ENCODE data around the gene SHANK1. TPM values are rescaled to one million over a fixed set of nuclear protein-coding genes. Genes with fewer than 3 reads are reported as not detected.
"Not testable (repeated sequence)": the region's sequence is repeated elsewhere in the genome, so short reads cannot be mapped to it uniquely, and the experiment has no call there.

SHANK1 gene
- total and polyA plus RNA-seq, 2 donors from 2014 or later, result 0.24 to 0.35 TPM

DNA sequence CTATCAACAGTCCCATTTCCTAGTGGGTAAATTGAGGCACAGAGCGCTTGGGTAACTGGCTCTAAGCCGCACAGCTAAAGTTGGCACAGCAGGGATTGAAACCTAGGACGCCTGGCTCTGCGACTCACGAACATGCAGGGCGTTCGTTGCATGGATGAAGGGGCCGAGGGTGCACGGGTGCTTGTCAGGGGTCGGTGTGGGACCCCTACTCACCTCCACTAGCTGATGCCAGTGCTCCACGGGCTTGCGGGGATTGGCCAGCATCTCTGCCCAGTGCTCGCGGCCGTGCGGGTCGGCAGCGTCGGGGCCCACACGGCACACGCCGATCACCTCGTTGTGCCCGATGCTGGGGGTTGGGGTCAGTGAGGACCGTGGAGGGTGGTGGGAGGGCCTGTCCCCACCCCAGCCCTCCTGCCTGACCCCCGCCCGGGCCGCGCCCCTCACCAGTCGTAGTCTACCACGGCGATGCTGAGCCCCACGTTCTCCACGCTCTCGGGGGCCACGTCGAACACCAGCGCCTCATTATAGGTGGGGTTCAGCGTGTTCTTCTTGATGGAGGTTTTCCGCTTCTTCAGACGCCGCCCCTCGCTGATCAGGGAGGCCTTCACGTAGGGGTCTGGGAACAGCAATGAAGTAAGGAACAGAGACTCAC is 94.5 kb downstream of the SHANK1 start:
- TF ChIP-seq, protein P1, sequence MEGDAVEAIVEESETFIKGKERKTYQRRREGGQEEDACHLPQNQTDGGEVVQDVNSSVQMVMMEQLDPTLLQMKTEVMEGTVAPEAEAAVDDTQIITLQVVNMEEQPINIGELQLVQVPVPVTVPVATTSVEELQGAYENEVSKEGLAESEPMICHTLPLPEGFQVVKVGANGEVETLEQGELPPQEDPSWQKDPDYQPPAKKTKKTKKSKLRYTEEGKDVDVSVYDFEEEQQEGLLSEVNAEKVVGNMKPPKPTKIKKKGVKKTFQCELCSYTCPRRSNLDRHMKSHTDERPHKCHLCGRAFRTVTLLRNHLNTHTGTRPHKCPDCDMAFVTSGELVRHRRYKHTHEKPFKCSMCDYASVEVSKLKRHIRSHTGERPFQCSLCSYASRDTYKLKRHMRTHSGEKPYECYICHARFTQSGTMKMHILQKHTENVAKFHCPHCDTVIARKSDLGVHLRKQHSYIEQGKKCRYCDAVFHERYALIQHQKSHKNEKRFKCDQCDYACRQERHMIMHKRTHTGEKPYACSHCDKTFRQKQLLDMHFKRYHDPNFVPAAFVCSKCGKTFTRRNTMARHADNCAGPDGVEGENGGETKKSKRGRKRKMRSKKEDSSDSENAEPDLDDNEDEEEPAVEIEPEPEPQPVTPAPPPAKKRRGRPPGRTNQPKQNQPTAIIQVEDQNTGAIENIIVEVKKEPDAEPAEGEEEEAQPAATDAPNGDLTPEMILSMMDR (IDR thresholded peaks at IDR 0.05; ENCODE audit: borderline replicate concordance, extremely low read depth, insufficient read depth), result no peak
- H3K27me3 ChIP-seq (ENCODE audit: control insufficient read depth, insufficient read depth, low read length), result no peaks in the 10 kb centered on the region
- FAIRE-seq (no peak), DNase-seq (no peak)
- intact Hi-C loops (cut with DNase I), result no loop called here
- H3K9ac ChIP-seq (ENCODE audit: low read length in 3 of 3), result no peak overlapping the region
- H3K27ac ChIP-seq (ENCODE audit: low read depth in 2 of 2, low read length in 2 of 2), result no peak overlapping the region
- H3K9me3 ChIP-seq (ENCODE audit: control insufficient read depth in 2 of 3, insufficient read depth in 1 of 3, low read length in 3 of 3), result no peaks in the 10 kb centered on the region
- no peak overlapping the region for H3K4me3 ChIP-seq (ENCODE audit: low read length in 3 of 3)
- no peaks in the 10 kb centered on the region for H3K4me1 ChIP-seq (ENCODE audit: control insufficient read depth in 2 of 3, insufficient read depth in 2 of 3, low read depth in 1 of 3, low read length in 3 of 3)
- H3K36me3 ChIP-seq (ENCODE audit: control insufficient read depth in 2 of 3, insufficient read depth in 3 of 3, low read length in 3 of 3), result no peaks in the 10 kb centered on the region

DNA sequence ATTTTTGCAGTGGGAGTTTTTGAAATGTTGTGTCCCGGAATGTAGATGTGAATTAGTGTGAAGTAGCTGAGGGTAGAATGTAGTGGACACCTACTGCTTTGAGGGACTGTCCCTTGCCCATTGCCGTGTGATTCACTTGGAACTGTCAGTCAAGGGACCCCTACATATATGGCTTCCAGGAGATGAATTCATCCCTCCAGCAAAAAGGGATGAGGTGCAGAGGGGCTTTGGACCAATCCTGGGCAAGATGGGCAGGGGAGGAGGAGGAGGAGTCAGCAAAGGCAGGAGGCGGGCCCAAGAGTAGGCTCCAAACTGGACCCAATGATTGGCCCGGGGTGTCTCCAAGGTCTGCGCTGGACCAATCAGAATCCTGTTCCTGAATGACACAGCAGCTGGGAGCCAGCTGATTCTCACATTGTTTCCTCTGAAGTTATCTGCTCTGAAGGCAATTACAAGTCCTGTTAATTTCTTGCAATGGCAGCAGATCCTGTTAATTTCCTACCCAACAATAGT is 99.2 kb downstream of the SHANK1 start:
- H3K27me3 ChIP-seq (ENCODE audit: control insufficient read depth, insufficient read depth, low read length); FAIRE-seq; H3K4me3 ChIP-seq (ENCODE audit: low read length in 3 of 3); intact Hi-C loops (cut with DNase I); H3K9ac ChIP-seq (ENCODE audit: low read length in 3 of 3); H3K9me3 ChIP-seq (ENCODE audit: control insufficient read depth in 2 of 3, insufficient read depth in 1 of 3, low read length in 3 of 3); H3K27ac ChIP-seq (ENCODE audit: low read depth in 2 of 2, low read length in 2 of 2); H3K4me1 ChIP-seq (ENCODE audit: control insufficient read depth in 2 of 3, insufficient read depth in 2 of 3, low read depth in 1 of 3, low read length in 3 of 3); H3K36me3 ChIP-seq (ENCODE audit: control insufficient read depth in 2 of 3, insufficient read depth in 3 of 3, low read length in 3 of 3); DNase-seq: not testable (repeated sequence)

DNA sequence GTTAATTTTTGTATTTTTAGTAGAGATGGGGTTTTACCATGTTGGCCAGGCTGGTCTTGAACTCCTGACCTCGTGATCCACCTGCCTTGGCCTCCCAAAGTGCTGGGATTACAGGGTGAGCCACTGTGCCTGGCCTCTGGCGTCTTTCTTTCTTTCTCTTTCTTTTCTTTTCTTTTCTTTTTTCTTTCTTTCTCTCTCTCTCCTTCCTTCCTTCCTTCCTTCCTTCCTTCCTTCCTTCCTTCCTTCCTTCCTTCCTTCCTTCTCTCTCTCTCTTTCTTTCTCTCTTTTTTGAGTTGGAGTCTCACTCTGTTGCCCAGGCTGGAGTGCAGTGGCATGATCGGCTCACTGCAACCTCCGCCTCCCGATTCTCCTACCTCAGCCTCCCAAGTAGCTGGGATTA is 100.4 kb downstream of the SHANK1 start:
- H3K4me1 ChIP-seq (ENCODE audit: control insufficient read depth in 2 of 3, insufficient read depth in 2 of 3, low read depth in 1 of 3, low read length in 3 of 3); H3K9me3 ChIP-seq (ENCODE audit: control insufficient read depth in 2 of 3, insufficient read depth in 1 of 3, low read length in 3 of 3); H3K27me3 ChIP-seq (ENCODE audit: control insufficient read depth, insufficient read depth, low read length); intact Hi-C loops (cut with DNase I); H3K4me3 ChIP-seq (ENCODE audit: low read length in 3 of 3); FAIRE-seq; H3K27ac ChIP-seq (ENCODE audit: low read depth in 2 of 2, low read length in 2 of 2); DNase-seq; H3K9ac ChIP-seq (ENCODE audit: low read length in 3 of 3); H3K36me3 ChIP-seq (ENCODE audit: control insufficient read depth in 2 of 3, insufficient read depth in 3 of 3, low read length in 3 of 3): not testable (repeated sequence)

DNA sequence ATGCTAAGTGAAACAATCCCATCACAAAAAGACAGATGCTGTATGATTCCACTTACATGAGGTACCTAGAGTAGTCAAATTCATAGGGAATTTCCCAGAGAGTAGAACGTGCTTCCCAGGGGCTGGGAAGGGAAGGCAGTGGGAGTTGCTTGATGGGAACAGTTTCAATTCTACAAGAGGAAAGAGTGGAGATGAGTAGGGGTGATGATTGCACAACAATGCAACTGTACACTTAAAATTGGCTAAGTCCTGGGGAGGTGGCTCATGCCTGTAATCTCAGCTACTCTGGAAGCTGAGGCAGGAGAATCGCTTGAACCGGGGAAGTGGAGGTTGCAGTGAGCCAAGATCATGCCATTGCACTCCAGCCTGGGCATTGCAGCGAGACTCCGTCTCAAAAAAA is 101.2 kb downstream of the SHANK1 start:
- H3K4me1 ChIP-seq (ENCODE audit: control insufficient read depth in 2 of 3, insufficient read depth in 2 of 3, low read depth in 1 of 3, low read length in 3 of 3); H3K9ac ChIP-seq (ENCODE audit: low read length in 3 of 3); H3K36me3 ChIP-seq (ENCODE audit: control insufficient read depth in 2 of 3, insufficient read depth in 3 of 3, low read length in 3 of 3); FAIRE-seq; H3K4me3 ChIP-seq (ENCODE audit: low read length in 3 of 3); H3K9me3 ChIP-seq (ENCODE audit: control insufficient read depth in 2 of 3, insufficient read depth in 1 of 3, low read length in 3 of 3); H3K27me3 ChIP-seq (ENCODE audit: control insufficient read depth, insufficient read depth, low read length); intact Hi-C loops (cut with DNase I); DNase-seq; H3K27ac ChIP-seq (ENCODE audit: low read depth in 2 of 2, low read length in 2 of 2): not testable (repeated sequence)

DNA sequence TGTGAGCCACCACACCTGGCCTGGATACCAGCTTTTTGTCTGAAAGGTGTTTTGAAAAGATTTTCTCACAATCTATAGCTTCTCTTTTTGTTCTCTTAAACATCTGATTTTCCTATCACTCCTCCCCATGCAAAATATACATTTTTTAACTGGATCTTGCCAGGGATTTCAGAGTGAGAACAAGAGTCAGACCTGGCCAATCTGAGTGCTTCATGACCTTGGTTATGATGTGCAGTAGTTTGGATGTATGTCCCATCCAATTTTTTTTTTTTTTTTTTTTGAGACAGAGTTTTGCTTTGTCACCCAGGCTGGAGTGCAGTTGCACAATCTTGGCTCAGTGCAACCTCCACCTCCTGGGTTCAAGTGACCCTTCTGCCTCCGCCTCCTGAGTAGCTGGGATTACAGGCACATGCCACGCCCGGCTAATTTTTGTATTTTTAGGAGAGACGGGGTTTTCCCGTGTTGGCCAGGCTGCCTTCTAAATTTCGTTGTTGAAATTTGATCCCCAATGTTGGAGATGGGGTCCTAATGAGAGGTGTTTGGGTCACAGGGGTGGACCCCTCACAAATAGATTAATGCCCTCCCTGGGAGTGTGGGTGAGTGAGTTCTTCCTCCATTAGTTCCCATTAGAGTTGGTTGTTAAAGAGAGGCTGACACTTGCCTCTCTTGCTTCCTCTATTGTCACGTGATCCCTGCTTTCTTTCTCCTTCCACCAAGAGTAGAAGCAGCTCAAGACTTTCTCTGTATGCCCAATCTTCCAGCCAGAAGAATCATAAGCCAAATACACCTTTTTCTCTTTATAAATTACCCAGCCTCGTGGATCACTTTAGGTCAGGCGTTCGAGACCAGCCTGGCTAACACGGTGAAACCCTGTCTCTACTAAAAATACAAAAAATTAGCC is 106.8 kb downstream of the SHANK1 start:
- H3K9me3 ChIP-seq (ENCODE audit: control insufficient read depth in 2 of 3, insufficient read depth in 1 of 3, low read length in 3 of 3); H3K27me3 ChIP-seq (ENCODE audit: control insufficient read depth, insufficient read depth, low read length); H3K4me3 ChIP-seq (ENCODE audit: low read length in 3 of 3); H3K36me3 ChIP-seq (ENCODE audit: control insufficient read depth in 2 of 3, insufficient read depth in 3 of 3, low read length in 3 of 3); H3K9ac ChIP-seq (ENCODE audit: low read length in 3 of 3); intact Hi-C loops (cut with DNase I); H3K4me1 ChIP-seq (ENCODE audit: control insufficient read depth in 2 of 3, insufficient read depth in 2 of 3, low read depth in 1 of 3, low read length in 3 of 3); H3K27ac ChIP-seq (ENCODE audit: low read depth in 2 of 2, low read length in 2 of 2); FAIRE-seq; DNase-seq: not testable (repeated sequence)

Other genes with a start within 250 kb of the SHANK1 start
- 184 TPM for gene EMC10, start 243.3 kb downstream of the SHANK1 start, total RNA-seq
- 199 TPM for gene EMC10, start 243.3 kb downstream of the SHANK1 start, polyA plus RNA-seq (ENCODE audit: insufficient read depth, low read depth, low replicate concordance)
- 2.0 TPM for gene GARIN5A, start 243.0 kb downstream of the SHANK1 start, total RNA-seq
- 9.0 TPM for gene GARIN5A, start 243.0 kb downstream of the SHANK1 start, polyA plus RNA-seq (ENCODE audit: insufficient read depth, low read depth, low replicate concordance)
- 31.7 TPM for gene JOSD2, start 208.6 kb downstream of the SHANK1 start, total RNA-seq
- 73.7 TPM for gene JOSD2, start 208.6 kb downstream of the SHANK1 start, polyA plus RNA-seq (ENCODE audit: insufficient read depth, low read depth, low replicate concordance)
- gene ASPDH, start 205.9 kb downstream of the SHANK1 start, total RNA-seq, result not detected
- 115 TPM for gene ASPDH, start 205.9 kb downstream of the SHANK1 start, polyA plus RNA-seq (ENCODE audit: insufficient read depth, low read depth, low replicate concordance)
- gene LRRC4B, start 151.4 kb downstream of the SHANK1 start, total RNA-seq, result 1.2 TPM
- 2.6 TPM for gene LRRC4B, start 151.4 kb downstream of the SHANK1 start, polyA plus RNA-seq (ENCODE audit: insufficient read depth, low read depth, low replicate concordance)
- gene SYT3, start 79.9 kb downstream of the SHANK1 start, total RNA-seq, result 0.63 TPM
- 0.54 TPM for gene SYT3, start 79.9 kb downstream of the SHANK1 start, polyA plus RNA-seq (ENCODE audit: insufficient read depth, low read depth, low replicate concordance)
- 3.0 TPM for gene C19orf81, start 70.4 kb downstream of the SHANK1 start, total RNA-seq
- gene C19orf81, start 70.4 kb downstream of the SHANK1 start, polyA plus RNA-seq (ENCODE audit: insufficient read depth, low read depth, low replicate concordance), result 1.6 TPM
- 9.6 TPM for gene CLEC11A, start 3.6 kb upstream of the SHANK1 start, total RNA-seq
- gene CLEC11A, start 3.6 kb upstream of the SHANK1 start, polyA plus RNA-seq (ENCODE audit: insufficient read depth, low read depth, low replicate concordance), result 24.5 TPM
- not detected for gene GPR32, start 50.7 kb upstream of the SHANK1 start, total RNA-seq
- gene GPR32, start 50.7 kb upstream of the SHANK1 start, polyA plus RNA-seq (ENCODE audit: insufficient read depth, low read depth, low replicate concordance), result not detected
- gene ACP4, start 70.6 kb upstream of the SHANK1 start, total RNA-seq, result not detected
- gene ACP4, start 70.6 kb upstream of the SHANK1 start, polyA plus RNA-seq (ENCODE audit: insufficient read depth, low read depth, low replicate concordance), result not detected
- 0.41 TPM for gene KLK1, start 104.0 kb upstream of the SHANK1 start, total RNA-seq
- 827 TPM for gene KLK1, start 104.0 kb upstream of the SHANK1 start, polyA plus RNA-seq (ENCODE audit: insufficient read depth, low read depth, low replicate concordance)
- gene KLK15, start 113.8 kb upstream of the SHANK1 start, total RNA-seq, result not detected
- gene KLK15, start 113.8 kb upstream of the SHANK1 start, polyA plus RNA-seq (ENCODE audit: insufficient read depth, low read depth, low replicate concordance), result 2.7 TPM
- not detected for gene KLK3, start 135.1 kb upstream of the SHANK1 start, total RNA-seq
- 1.6 TPM for gene KLK3, start 135.1 kb upstream of the SHANK1 start, polyA plus RNA-seq (ENCODE audit: insufficient read depth, low read depth, low replicate concordance)
- gene KLK2, start 153.6 kb upstream of the SHANK1 start, total RNA-seq, result not detected
- not detected for gene KLK2, start 153.6 kb upstream of the SHANK1 start, polyA plus RNA-seq (ENCODE audit: insufficient read depth, low read depth, low replicate concordance)
- not detected for gene KLK4, start 191.6 kb upstream of the SHANK1 start, total RNA-seq
- gene KLK4, start 191.6 kb upstream of the SHANK1 start, polyA plus RNA-seq (ENCODE audit: insufficient read depth, low read depth, low replicate concordance), result 1.2 TPM
- gene KLK5, start 233.2 kb upstream of the SHANK1 start, total RNA-seq, result 0.88 TPM
- gene KLK5, start 233.2 kb upstream of the SHANK1 start, polyA plus RNA-seq (ENCODE audit: insufficient read depth, low read depth, low replicate concordance), result 1.1 TPM
- 15.0 TPM for gene KLK6, start 249.8 kb upstream of the SHANK1 start, total RNA-seq
- 30.3 TPM for gene KLK6, start 249.8 kb upstream of the SHANK1 start, polyA plus RNA-seq (ENCODE audit: insufficient read depth, low read depth, low replicate concordance)